ENCODE results near the gene ALPL. TPM values are rescaled to one million over a fixed set of nuclear protein-coding genes. Genes with fewer than 3 reads are reported as not detected.

Gene ALPL
- polyA plus RNA-seq, 2 donors, result 2.4 to 2.7 TPM

DNA sequence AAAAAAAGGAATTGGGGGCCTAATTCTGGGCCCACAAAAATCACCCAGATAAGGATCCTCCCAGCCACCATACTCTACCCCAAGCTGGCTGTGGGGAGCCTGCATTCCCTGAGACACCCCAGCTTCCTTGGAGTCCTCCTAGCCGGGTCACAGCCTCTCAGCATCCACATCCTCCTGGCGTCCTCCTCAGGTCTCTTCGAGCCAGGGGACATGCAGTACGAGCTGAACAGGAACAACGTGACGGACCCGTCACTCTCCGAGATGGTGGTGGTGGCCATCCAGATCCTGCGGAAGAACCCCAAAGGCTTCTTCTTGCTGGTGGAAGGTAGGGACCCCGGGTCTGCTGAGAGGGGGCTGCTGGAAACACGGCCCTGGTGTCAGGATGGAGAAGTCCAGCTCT is 64.3 kb downstream of the ALPL start:
- Histone ChIP-seq H3K4me3 (ENCODE audit: low read depth in 1 of 2, low read length in 2 of 2) (no peak overlapping the region), H3K36me3 (ENCODE audit: control insufficient read depth in 2 of 2, insufficient read depth in 2 of 2, low read length in 1 of 2) (no peaks in the 10 kb centered on the region), H3K4me1 (ENCODE audit: control insufficient read depth in 2 of 2, insufficient read depth in 2 of 2, low read length in 1 of 2) (peaks cover 2 to 10% of the 10 kb centered on the region in 2 donors), H3K27ac (ENCODE audit: low read depth in 2 of 2, low read length in 1 of 2) (no peak overlapping the region), H3K27me3 (ENCODE audit: control insufficient read depth in 1 of 2, insufficient read depth in 2 of 2, low read length in 2 of 2) (no peaks in the 10 kb centered on the region), H3K9me3 (ENCODE audit: control insufficient read depth in 2 of 2, insufficient read depth in 1 of 2, low read depth in 1 of 2, low read length in 1 of 2) (peaks cover 0 to 6% of the 10 kb centered on the region in 2 donors)
- 63 to 70% methylated on average over 11 of the region's 11 CpGs for WGBS, 2 donors

DNA sequence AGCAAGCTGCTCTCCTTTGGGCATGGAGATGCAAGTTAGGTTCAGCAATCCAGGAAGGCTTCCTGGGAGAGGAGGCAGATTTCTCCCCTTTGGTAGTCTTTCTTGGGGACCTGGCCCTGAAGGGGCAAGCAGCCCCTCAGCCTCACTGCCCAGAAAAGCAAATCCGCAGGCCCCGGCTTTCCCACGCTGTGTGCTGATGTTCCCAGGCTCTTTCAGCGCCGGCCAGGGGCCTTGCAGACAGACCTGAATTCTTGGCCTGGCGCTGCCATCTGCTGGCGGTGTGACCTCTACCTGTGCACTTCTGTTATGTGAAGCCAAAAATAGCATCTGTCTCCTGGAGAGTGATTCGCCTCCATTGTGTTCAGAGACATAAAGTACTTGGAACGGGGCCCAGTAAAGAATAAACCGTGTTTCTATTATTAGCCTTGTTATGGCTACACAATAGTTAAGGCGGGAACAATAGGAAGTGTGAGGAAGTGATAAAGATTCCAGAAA is 64.8 kb downstream of the ALPL start:
- 6 to 10% methylated on average over 11 of the region's 11 CpGs for WGBS, 2 donors
- Histone ChIP-seq H3K27me3 (ENCODE audit: control insufficient read depth in 1 of 2, insufficient read depth in 2 of 2, low read length in 2 of 2) (no peaks in the 10 kb centered on the region), H3K9me3 (ENCODE audit: control insufficient read depth in 2 of 2, insufficient read depth in 1 of 2, low read depth in 1 of 2, low read length in 1 of 2) (peaks cover 0 to 6% of the 10 kb centered on the region in 2 donors), H3K4me1 (ENCODE audit: control insufficient read depth in 2 of 2, insufficient read depth in 2 of 2, low read length in 1 of 2) (peaks cover 2 to 10% of the 10 kb centered on the region in 2 donors), H3K4me3 (ENCODE audit: low read depth in 1 of 2, low read length in 2 of 2) (no peak overlapping the region), H3K27ac (ENCODE audit: low read depth in 2 of 2, low read length in 1 of 2) (peak overlapping the region in 1 of 2 donors; percentile 59), H3K36me3 (ENCODE audit: control insufficient read depth in 2 of 2, insufficient read depth in 2 of 2, low read length in 1 of 2) (no peaks in the 10 kb centered on the region)

DNA sequence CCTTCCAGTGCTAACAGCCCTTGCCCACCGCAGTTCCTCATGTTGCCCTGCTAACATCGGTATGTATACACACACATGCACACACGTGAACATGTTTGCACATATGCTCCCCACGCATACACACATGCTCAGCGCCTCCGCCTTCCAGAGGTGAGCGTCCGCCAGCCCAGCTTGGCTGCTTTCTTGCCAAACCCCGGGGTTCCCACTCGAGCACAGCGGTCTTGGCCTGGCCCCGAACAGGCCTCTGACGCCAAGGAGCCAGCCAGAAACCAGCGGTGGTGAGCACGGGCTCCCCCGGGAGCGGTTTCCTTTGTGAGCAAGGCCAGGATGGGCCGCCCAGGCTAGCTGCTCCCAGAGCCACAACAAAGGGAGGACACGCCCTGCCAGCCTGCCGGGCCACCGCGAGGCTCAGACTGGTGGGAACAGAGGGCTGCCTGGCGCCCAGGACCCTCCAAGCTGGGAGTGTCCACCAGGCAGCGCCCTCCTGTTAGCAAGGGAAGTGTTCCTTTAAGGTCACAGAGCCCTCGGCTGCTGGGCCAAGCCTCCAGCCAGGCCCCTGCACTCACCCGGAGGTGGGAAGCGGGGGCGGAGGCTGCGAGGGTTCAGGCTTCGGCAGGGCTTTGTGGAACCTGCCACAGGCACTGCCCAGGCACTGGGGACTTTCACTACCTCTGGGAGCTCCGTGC is 65.4 kb downstream of the ALPL start:
- 17 to 31% methylated on average over 31 of the region's 31 CpGs for WGBS, 2 donors
- Histone ChIP-seq H3K9me3 (ENCODE audit: control insufficient read depth in 2 of 2, insufficient read depth in 1 of 2, low read depth in 1 of 2, low read length in 1 of 2) (peaks cover 0 to 6% of the 10 kb centered on the region in 2 donors), H3K27me3 (ENCODE audit: control insufficient read depth in 1 of 2, insufficient read depth in 2 of 2, low read length in 2 of 2) (no peaks in the 10 kb centered on the region), H3K27ac (ENCODE audit: low read depth in 2 of 2, low read length in 1 of 2) (peak overlapping the region; percentile 54 to 59), H3K4me3 (ENCODE audit: low read depth in 1 of 2, low read length in 2 of 2) (no peak overlapping the region), H3K4me1 (ENCODE audit: control insufficient read depth in 2 of 2, insufficient read depth in 2 of 2, low read length in 1 of 2) (peaks cover 2 to 10% of the 10 kb centered on the region in 2 donors), H3K36me3 (ENCODE audit: control insufficient read depth in 2 of 2, insufficient read depth in 2 of 2, low read length in 1 of 2) (no peaks in the 10 kb centered on the region)

DNA sequence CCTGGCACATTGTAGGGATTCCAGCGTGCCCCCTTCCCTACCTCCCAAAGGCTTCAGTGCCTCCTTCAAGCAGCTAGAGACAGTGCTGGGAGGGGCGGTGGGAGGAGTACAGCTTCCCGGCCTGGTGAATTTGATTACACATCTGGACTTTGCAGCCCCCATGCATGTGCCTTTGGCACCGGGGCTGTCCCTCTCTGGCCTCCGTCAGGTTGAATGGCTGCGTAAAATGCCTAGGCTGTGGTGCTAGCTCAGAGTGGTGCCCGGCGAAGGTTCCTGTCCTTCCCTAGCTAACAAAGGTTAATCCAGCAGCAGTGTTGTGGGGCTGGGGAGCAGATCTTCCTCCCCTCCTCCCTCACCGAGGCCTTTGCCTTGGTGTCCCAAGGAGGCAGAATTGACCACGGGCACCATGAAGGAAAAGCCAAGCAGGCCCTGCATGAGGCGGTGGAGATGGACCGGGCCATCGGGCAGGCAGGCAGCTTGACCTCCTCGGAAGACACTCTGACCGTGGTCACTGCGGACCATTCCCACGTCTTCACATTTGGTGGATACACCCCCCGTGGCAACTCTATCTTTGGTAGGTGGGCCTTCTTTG is 66.2 kb downstream of the ALPL start:
- no peaks in the 10 kb centered on the region for H3K27me3 ChIP-seq (ENCODE audit: control insufficient read depth in 1 of 2, insufficient read depth in 2 of 2, low read length in 2 of 2)
- no peak overlapping the region for H3K4me3 ChIP-seq (ENCODE audit: low read depth in 1 of 2, low read length in 2 of 2)
- no peaks in the 10 kb centered on the region for H3K36me3 ChIP-seq (ENCODE audit: control insufficient read depth in 2 of 2, insufficient read depth in 2 of 2, low read length in 1 of 2)
- WGBS, 2 donors, result 90 to 91% methylated on average over 17 to 18 of the region's 18 CpGs
- peak overlapping the region in 1 of 2 donors; percentile 54 for H3K27ac ChIP-seq (ENCODE audit: low read depth in 2 of 2, low read length in 1 of 2)
- H3K4me1 ChIP-seq (ENCODE audit: control insufficient read depth in 2 of 2, insufficient read depth in 2 of 2, low read length in 1 of 2), result peaks cover 2 to 10% of the 10 kb centered on the region in 2 donors
- peaks cover 0 to 6% of the 10 kb centered on the region in 2 donors for H3K9me3 ChIP-seq (ENCODE audit: control insufficient read depth in 2 of 2, insufficient read depth in 1 of 2, low read depth in 1 of 2, low read length in 1 of 2)

DNA sequence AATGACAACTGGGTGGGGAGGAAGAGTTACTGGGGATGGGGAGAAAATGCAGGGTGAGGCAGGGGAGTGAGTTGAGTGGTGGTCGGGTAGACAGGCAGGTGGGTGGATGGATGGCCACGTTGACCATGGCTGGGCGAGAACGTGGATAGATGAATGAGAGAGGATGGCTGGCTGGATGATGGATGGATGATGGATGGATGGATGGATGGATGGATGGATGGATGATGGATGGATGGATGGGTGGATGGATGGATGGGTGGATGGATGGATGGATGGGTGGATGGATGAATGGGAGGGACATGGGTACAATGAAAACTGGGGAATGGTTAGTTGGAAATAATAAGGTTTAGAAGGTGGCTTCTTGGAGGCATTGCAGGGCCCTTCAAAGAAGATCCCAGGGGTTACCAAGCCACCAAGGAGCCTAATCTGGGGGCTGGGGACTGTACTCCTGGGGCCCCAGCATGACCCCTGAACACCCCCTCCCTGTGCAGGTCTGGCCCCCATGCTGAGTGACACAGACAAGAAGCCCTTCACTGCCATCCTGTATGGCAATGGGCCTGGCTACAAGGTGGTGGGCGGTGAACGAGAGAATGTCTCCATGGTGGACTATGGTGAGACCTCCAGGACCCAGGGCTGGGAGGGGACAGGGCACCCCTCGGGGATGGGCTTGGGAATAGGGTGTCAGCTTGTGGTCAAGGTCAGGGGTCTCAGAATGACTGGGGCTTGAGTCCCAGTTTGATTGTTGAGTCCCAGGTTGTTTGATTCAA is 67.0 kb downstream of the ALPL start:
- no peak overlapping the region for H3K27ac ChIP-seq (ENCODE audit: low read depth in 2 of 2, low read length in 1 of 2)
- peaks cover 2 to 10% of the 10 kb centered on the region in 2 donors for H3K4me1 ChIP-seq (ENCODE audit: control insufficient read depth in 2 of 2, insufficient read depth in 2 of 2, low read length in 1 of 2)
- no peaks in the 10 kb centered on the region for H3K36me3 ChIP-seq (ENCODE audit: control insufficient read depth in 2 of 2, insufficient read depth in 2 of 2, low read length in 1 of 2)
- H3K27me3 ChIP-seq (ENCODE audit: control insufficient read depth in 1 of 2, insufficient read depth in 2 of 2, low read length in 2 of 2), result no peaks in the 10 kb centered on the region
- peaks cover 0 to 6% of the 10 kb centered on the region in 2 donors for H3K9me3 ChIP-seq (ENCODE audit: control insufficient read depth in 2 of 2, insufficient read depth in 1 of 2, low read depth in 1 of 2, low read length in 1 of 2)
- H3K4me3 ChIP-seq (ENCODE audit: low read depth in 1 of 2, low read length in 2 of 2), result no peak overlapping the region
- WGBS, 2 donors, result 89 to 94% methylated on average over 7 of the region's 7 CpGs

DNA sequence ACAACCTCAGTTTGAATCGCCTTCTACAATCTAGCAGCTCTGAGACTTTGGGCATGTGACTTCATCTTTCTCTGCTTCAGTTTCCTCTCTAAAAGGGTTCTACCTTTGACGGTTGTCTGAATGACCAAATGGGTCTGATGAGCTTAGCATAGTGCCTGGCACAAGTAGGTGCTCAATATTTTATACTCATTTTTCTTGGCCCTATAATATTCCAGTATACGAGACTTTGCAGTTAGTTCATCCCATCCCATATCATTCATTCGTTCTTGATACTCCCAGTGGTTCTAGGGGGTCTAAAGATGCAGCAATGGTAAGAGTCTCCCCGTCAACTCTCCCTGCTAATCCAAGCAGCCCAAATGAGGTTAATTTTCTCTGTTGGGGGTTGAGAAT is 67.6 kb downstream of the ALPL start:
- H3K27ac ChIP-seq (ENCODE audit: low read depth in 2 of 2, low read length in 1 of 2), result no peak overlapping the region
- no peaks in the 10 kb centered on the region for H3K36me3 ChIP-seq (ENCODE audit: control insufficient read depth in 2 of 2, insufficient read depth in 2 of 2, low read length in 1 of 2)
- H3K27me3 ChIP-seq (ENCODE audit: control insufficient read depth in 1 of 2, insufficient read depth in 2 of 2, low read length in 2 of 2), result no peaks in the 10 kb centered on the region
- peaks cover 0 to 6% of the 10 kb centered on the region in 2 donors for H3K9me3 ChIP-seq (ENCODE audit: control insufficient read depth in 2 of 2, insufficient read depth in 1 of 2, low read depth in 1 of 2, low read length in 1 of 2)
- 89 to 93% methylated on average over 5 of the region's 5 CpGs for WGBS, 2 donors
- H3K4me3 ChIP-seq (ENCODE audit: low read depth in 1 of 2, low read length in 2 of 2), result no peak overlapping the region
- H3K4me1 ChIP-seq (ENCODE audit: control insufficient read depth in 2 of 2, insufficient read depth in 2 of 2, low read length in 1 of 2), result peaks cover 2 to 10% of the 10 kb centered on the region in 2 donors

DNA sequence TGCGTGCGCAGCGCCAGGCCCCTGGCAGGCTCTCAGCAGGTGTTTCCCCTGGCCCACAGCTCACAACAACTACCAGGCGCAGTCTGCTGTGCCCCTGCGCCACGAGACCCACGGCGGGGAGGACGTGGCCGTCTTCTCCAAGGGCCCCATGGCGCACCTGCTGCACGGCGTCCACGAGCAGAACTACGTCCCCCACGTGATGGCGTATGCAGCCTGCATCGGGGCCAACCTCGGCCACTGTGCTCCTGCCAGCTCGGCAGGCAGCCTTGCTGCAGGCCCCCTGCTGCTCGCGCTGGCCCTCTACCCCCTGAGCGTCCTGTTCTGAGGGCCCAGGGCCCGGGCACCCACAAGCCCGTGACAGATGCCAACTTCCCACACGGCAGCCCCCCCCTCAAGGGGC is 68.1 kb downstream of the ALPL start:
- Histone ChIP-seq H3K4me1 (ENCODE audit: control insufficient read depth in 2 of 2, insufficient read depth in 2 of 2, low read length in 1 of 2) (peaks cover 2 to 10% of the 10 kb centered on the region in 2 donors), H3K27me3 (ENCODE audit: control insufficient read depth in 1 of 2, insufficient read depth in 2 of 2, low read length in 2 of 2) (no peaks in the 10 kb centered on the region), H3K9me3 (ENCODE audit: control insufficient read depth in 2 of 2, insufficient read depth in 1 of 2, low read depth in 1 of 2, low read length in 1 of 2) (peaks cover 0 to 5% of the 10 kb centered on the region in 2 donors), H3K4me3 (ENCODE audit: low read depth in 1 of 2, low read length in 2 of 2) (no peak overlapping the region), H3K27ac (ENCODE audit: low read depth in 2 of 2, low read length in 1 of 2) (no peak overlapping the region), H3K36me3 (ENCODE audit: control insufficient read depth in 2 of 2, insufficient read depth in 2 of 2, low read length in 1 of 2) (no peaks in the 10 kb centered on the region)
- 89 to 92% methylated on average over 26 of the region's 26 CpGs for WGBS, 2 donors

DNA sequence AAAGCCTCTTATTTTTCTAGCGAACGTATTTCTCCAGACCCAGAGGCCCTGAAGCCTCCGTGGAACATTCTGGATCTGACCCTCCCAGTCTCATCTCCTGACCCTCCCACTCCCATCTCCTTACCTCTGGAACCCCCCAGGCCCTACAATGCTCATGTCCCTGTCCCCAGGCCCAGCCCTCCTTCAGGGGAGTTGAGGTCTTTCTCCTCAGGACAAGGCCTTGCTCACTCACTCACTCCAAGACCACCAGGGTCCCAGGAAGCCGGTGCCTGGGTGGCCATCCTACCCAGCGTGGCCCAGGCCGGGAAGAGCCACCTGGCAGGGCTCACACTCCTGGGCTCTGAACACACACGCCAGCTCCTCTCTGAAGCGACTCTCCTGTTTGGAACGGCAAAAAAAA is 68.7 kb downstream of the ALPL start:
- no peak overlapping the region for H3K4me3 ChIP-seq (ENCODE audit: low read depth in 1 of 2, low read length in 2 of 2)
- H3K27me3 ChIP-seq (ENCODE audit: control insufficient read depth in 1 of 2, insufficient read depth in 2 of 2, low read length in 2 of 2), result no peaks in the 10 kb centered on the region
- H3K4me1 ChIP-seq (ENCODE audit: control insufficient read depth in 2 of 2, insufficient read depth in 2 of 2, low read length in 1 of 2), result peaks cover 2 to 10% of the 10 kb centered on the region in 2 donors

DNA sequence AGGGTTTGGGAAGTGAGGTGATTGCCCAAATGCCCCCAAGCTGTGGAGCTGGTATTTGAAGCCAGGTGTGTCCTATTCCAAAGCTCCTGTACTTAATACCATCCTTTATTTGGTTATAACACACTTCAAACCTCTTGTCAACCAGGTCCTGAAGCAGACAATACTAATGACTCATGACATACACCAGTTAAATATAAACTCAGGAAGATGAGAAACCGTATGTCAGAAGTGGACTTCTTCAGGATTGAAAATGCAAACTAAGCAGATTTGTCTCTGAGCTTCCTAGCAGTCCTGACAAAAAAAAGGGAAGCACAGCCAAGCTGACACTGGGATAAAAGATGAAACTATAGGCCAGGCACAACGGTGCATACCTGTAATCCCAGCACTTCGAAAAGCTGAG is 70.6 kb downstream of the ALPL start:
- Histone ChIP-seq H3K27me3 (ENCODE audit: control insufficient read depth in 1 of 2, insufficient read depth in 2 of 2, low read length in 2 of 2) (no peaks in the 10 kb centered on the region), H3K36me3 (ENCODE audit: control insufficient read depth in 2 of 2, insufficient read depth in 2 of 2, low read length in 1 of 2) (no peaks in the 10 kb centered on the region), H3K4me1 (ENCODE audit: control insufficient read depth in 2 of 2, insufficient read depth in 2 of 2, low read length in 1 of 2) (peaks cover 0 to 1% of the 10 kb centered on the region in 2 donors), H3K27ac (ENCODE audit: low read depth in 2 of 2, low read length in 1 of 2) (no peak overlapping the region), H3K9me3 (ENCODE audit: control insufficient read depth in 2 of 2, insufficient read depth in 1 of 2, low read depth in 1 of 2, low read length in 1 of 2) (peaks cover 0 to 2% of the 10 kb centered on the region in 2 donors), H3K4me3 (ENCODE audit: low read depth in 1 of 2, low read length in 2 of 2) (no peak overlapping the region)
- WGBS, 2 donors, result 41 to 52% methylated on average over 3 of the region's 3 CpGs

More for the DNA sequence above, 68.7 kb downstream of the ALPL start:
- WGBS, 2 donors, result 83 to 87% methylated on average over 9 of the region's 9 CpGs
- H3K36me3 ChIP-seq (ENCODE audit: control insufficient read depth in 2 of 2, insufficient read depth in 2 of 2, low read length in 1 of 2), result no peaks in the 10 kb centered on the region
- peaks cover 0 to 2% of the 10 kb centered on the region in 2 donors for H3K9me3 ChIP-seq (ENCODE audit: control insufficient read depth in 2 of 2, insufficient read depth in 1 of 2, low read depth in 1 of 2, low read length in 1 of 2)
- H3K27ac ChIP-seq (ENCODE audit: low read depth in 2 of 2, low read length in 1 of 2), result no peak overlapping the region

All from esophagus (tissue), 2 donors.